ENCODE results near the gene TAS2R41.

TAS2R41 gene

GRCh38 chr7:143477501-143478150 is at the start of gene TAS2R41:
Gene TAS2R41 (plus strand): TSS chr7:143477873. CDS start chr7:143477873, 0 bp downstream.
- no peak for DNase-seq
- TF ChIP-seq GATA1 (IDR thresholded peaks at IDR 0.05; ENCODE audit: low read depth, low read length) (no peak), POLR2A (IDR thresholded peaks at IDR 0.05; ENCODE audit: low read length) (no peak)

GRCh38 chr7:143429770-143430698 is 47.6 kb upstream of the TAS2R41 start:
- TF ChIP-seq POLR2A (IDR thresholded peaks at IDR 0.05; ENCODE audit: low read length) (no peak), GATA1 (IDR thresholded peaks at IDR 0.05; ENCODE audit: low read depth, low read length) (no peak)
- no peak for DNase-seq

GRCh38 chr7:143431109-143431508 is 46.6 kb upstream of the TAS2R41 start:
- DNase-seq = no peak
- TF ChIP-seq POLR2A (IDR thresholded peaks at IDR 0.05; ENCODE audit: low read length) = no peak
- TF ChIP-seq GATA1 (IDR thresholded peaks at IDR 0.05; ENCODE audit: low read depth, low read length) = no peak

GRCh38 chr7:143433759-143434158 is 43.9 kb upstream of the TAS2R41 start:
- DNase-seq = no peak
- no peak for TF ChIP-seq POLR2A (IDR thresholded peaks at IDR 0.05; ENCODE audit: low read length)
- TF ChIP-seq GATA1 (IDR thresholded peaks at IDR 0.05; ENCODE audit: low read depth, low read length) = no peak

- TF ChIP-seq GATA1 (IDR thresholded peaks at IDR 0.05; ENCODE audit: low read depth, low read length) (no peak), POLR2A (IDR thresholded peaks at IDR 0.05; ENCODE audit: low read length) (no peak)
- no peak for DNase-seq
Observed at GRCh38 chr7:143434660-143435059, 43.0 kb upstream of the TAS2R41 start.

- TF ChIP-seq GATA1 (IDR thresholded peaks at IDR 0.05; ENCODE audit: low read depth, low read length) = no peak
- TF ChIP-seq POLR2A (IDR thresholded peaks at IDR 0.05; ENCODE audit: low read length) = no peak
- DNase-seq = no peak
Observed at GRCh38 chr7:143435266-143435665, 42.4 kb upstream of the TAS2R41 start.

GRCh38 chr7:143436325-143436946 is 41.2 kb upstream of the TAS2R41 start:
- no peak for DNase-seq
- TF ChIP-seq POLR2A (IDR thresholded peaks at IDR 0.05; ENCODE audit: low read length) (no peak), GATA1 (IDR thresholded peaks at IDR 0.05; ENCODE audit: low read depth, low read length) (no peak)

- no peak for TF ChIP-seq GATA1 (IDR thresholded peaks at IDR 0.05; ENCODE audit: low read depth, low read length)
- no peak for TF ChIP-seq POLR2A (IDR thresholded peaks at IDR 0.05; ENCODE audit: low read length)
- DNase-seq = no peak
Observed at GRCh38 chr7:143437578-143437977, 40.1 kb upstream of the TAS2R41 start.

- TF ChIP-seq GATA1 (IDR thresholded peaks at IDR 0.05; ENCODE audit: low read depth, low read length) (no peak), POLR2A (IDR thresholded peaks at IDR 0.05; ENCODE audit: low read length) (no peak)
- DNase-seq = no peak
Observed at GRCh38 chr7:143439866-143440265, 37.8 kb upstream of the TAS2R41 start.

- TF ChIP-seq POLR2A (IDR thresholded peaks at IDR 0.05; ENCODE audit: low read length) = no peak
- no peak for TF ChIP-seq GATA1 (IDR thresholded peaks at IDR 0.05; ENCODE audit: low read depth, low read length)
- DNase-seq = no peak
Observed at GRCh38 chr7:143443153-143443552, 34.5 kb upstream of the TAS2R41 start, which contains the start of gene TAS2R60. Gene TAS2R60 (plus strand): TSS chr7:143443453. CDS start chr7:143443453, 0 bp downstream.

GRCh38 chr7:143444063-143444782 is 33.5 kb upstream of the TAS2R41 start:
- no peak for TF ChIP-seq GATA1 (IDR thresholded peaks at IDR 0.05; ENCODE audit: low read depth, low read length)
- no peak for TF ChIP-seq POLR2A (IDR thresholded peaks at IDR 0.05; ENCODE audit: low read length)
- no peak for DNase-seq

GRCh38 chr7:143444785-143445184 is 32.9 kb upstream of the TAS2R41 start:
- TF ChIP-seq GATA1 (IDR thresholded peaks at IDR 0.05; ENCODE audit: low read depth, low read length) (no peak), POLR2A (IDR thresholded peaks at IDR 0.05; ENCODE audit: low read length) (no peak)
- no peak for DNase-seq

GRCh38 chr7:143447466-143447865 is 30.2 kb upstream of the TAS2R41 start:
- no peak for DNase-seq
- TF ChIP-seq POLR2A (IDR thresholded peaks at IDR 0.05; ENCODE audit: low read length) (no peak), GATA1 (IDR thresholded peaks at IDR 0.05; ENCODE audit: low read depth, low read length) (no peak)

Data from erythroblast (primary cell).